H1 (cell line): ENCODE measurements around the gene C5orf34. TPM values are rescaled to one million over a fixed set of nuclear protein-coding genes. Genes with fewer than 3 reads are reported as not detected.

Experiments
- CTCF ChIA-PET: fragments of 300-600 bp; sonication (Branson Sonifier 250); formaldehyde crosslinking; loops from one replicate; lab custom pipeline; 2021; ENCODE audit not compliant: partially characterized antibody; lab: Charles Lee
- POLR2A ChIA-PET: fragments of 300-600 bp; sonication (Branson Sonifier 250); formaldehyde crosslinking; loops from one replicate; lab custom pipeline; 2021; ENCODE audit warnings: inconsistent platforms; ENCODE audit not compliant: partially characterized antibody; lab: Charles Lee
- DNase-seq, 2 experiments: peaks; one replicate each; pipeline versions ENCODE4 v3.0.0 to v3.0.0-alpha.2; 2010 to 2022; ENCODE audit warnings: low spot score in 2 of 2, low read depth in 1 of 2, mixed read lengths in 1 of 2
- FAIRE-seq: peaks from 2 replicates; lab custom pipeline; 2011; peaks lifted over from hg19 to GRCh38; lab: Jason Lieb, UNC
- H2AFZ ChIP-seq: 2 replicates; pipeline ENCODE4 v1.8.1; 2012; ENCODE audit warnings: low read length, inconsistent platforms
- H2AK5ac ChIP-seq: 2 replicates; pipeline ENCODE4 v1.6.1; 2013; ENCODE audit warnings: low read depth, low read length
- H2BK120ac ChIP-seq: replicated peaks from 2 replicates; pipeline ENCODE3; 2013; ENCODE audit warnings: low read depth, low read length, inconsistent platforms
- H2BK12ac ChIP-seq: 2 replicates; pipeline ENCODE4 v1.6.1; 2013; ENCODE audit warnings: low read depth, low read length
- H2BK15ac ChIP-seq: 2 replicates; pipeline ENCODE4 v1.6.1; 2013; ENCODE audit warnings: low read length
- H2BK20ac ChIP-seq: 2 replicates; pipeline ENCODE4 v1.6.1; 2013; ENCODE audit warnings: low read length
- H2BK5ac ChIP-seq: 2 replicates; pipeline ENCODE4 v1.6.1; 2013; ENCODE audit warnings: low read depth, low read length
- H3K14ac ChIP-seq: 2 replicates; pipeline ENCODE4 v1.6.1; 2013; ENCODE audit warnings: inconsistent platforms; ENCODE audit not compliant: insufficient read length
- H3K18ac ChIP-seq: 2 replicates; pipeline ENCODE4 v1.6.1; 2013; ENCODE audit warnings: low read length; ENCODE audit errors: extremely low read depth
- H3K23ac ChIP-seq: 2 replicates; pipeline ENCODE4 v1.6.1; 2013; ENCODE audit warnings: inconsistent platforms; ENCODE audit not compliant: insufficient read length
- H3K23me2 ChIP-seq: 2 replicates; pipeline ENCODE4 v1.6.1; 2013; ENCODE audit warnings: low read depth, low read length
- H3K27ac ChIP-seq: 2 replicates; pipeline ENCODE4 v1.6.1; 2011; ENCODE audit warnings: low read depth, low read length, inconsistent platforms
- H3K27me3 ChIP-seq, 4 experiments: replicated peaks in 1 of 4; 1 replicate in 1 of 4; 2 replicates in 3 of 4; pipeline versions ENCODE4 v1.6.1 to v1.8.1; 2011 to 2013; ENCODE audit warnings: low read length in 3 of 4, mild to moderate bottlenecking in 3 of 4, inconsistent platforms in 2 of 4, mixed read lengths in 2 of 4, moderate library complexity in 1 of 4; ENCODE audit not compliant: control insufficient read depth in 3 of 4, insufficient read depth in 3 of 4; ENCODE audit errors: extremely low read depth in 1 of 4
- H3K36me3 ChIP-seq, 4 experiments: 2 replicates each; pipeline versions ENCODE4 v1.6.1 to v1.8.1; 2011 to 2013; ENCODE audit warnings: mild to moderate bottlenecking in 4 of 4, low read length in 3 of 4, moderate library complexity in 2 of 4, control low read depth in 1 of 4, inconsistent platforms in 1 of 4; ENCODE audit not compliant: insufficient read depth in 4 of 4, control insufficient read depth in 2 of 4
- H3K4ac ChIP-seq: replicated peaks from 2 replicates; pipeline ENCODE3; 2013; ENCODE audit warnings: low read length, low read depth, mixed read lengths, inconsistent platforms; ENCODE audit not compliant: insufficient read length
- H3K4me1 ChIP-seq, 4 experiments: replicated peaks in 1 of 4; 1 replicate in 1 of 4; 2 replicates in 3 of 4; pipeline versions ENCODE4 v1.6.1 to v1.8.1; 2011 to 2013; ENCODE audit warnings: low read length in 3 of 4, inconsistent platforms in 2 of 4, mixed read lengths in 1 of 4; ENCODE audit not compliant: insufficient read depth in 4 of 4, control insufficient read depth in 3 of 4
- H3K4me2 ChIP-seq, 2 experiments: 2 replicates each; pipeline versions ENCODE4 v1.6.1 to v1.8.1; 2011 to 2013; ENCODE audit warnings: low read depth in 2 of 2, low read length in 2 of 2, control low read depth in 1 of 2, inconsistent platforms in 1 of 2, mild to moderate bottlenecking in 1 of 2; ENCODE audit not compliant: insufficient read depth in 1 of 2
- H3K4me3 ChIP-seq, 4 experiments: fragments of 200-600, 300-600 bp in 1 of 4; sonication (generic), shearing (Covaris generic), sonication (Bioruptor Twin) in 1 of 4; 2 replicates each; pipeline versions ENCODE4 v1.5.1 to v1.8.1; 2011 to 2016; ENCODE audit warnings: low read length in 4 of 4, low read depth in 3 of 4, control low read depth in 2 of 4, inconsistent platforms in 2 of 4, mild to moderate bottlenecking in 2 of 4, mixed read lengths in 1 of 4, moderate library complexity in 1 of 4; ENCODE audit not compliant: insufficient read depth in 2 of 4; ENCODE audit errors: extremely low read depth in 1 of 4
- H3K56ac ChIP-seq: replicated peaks from 2 replicates; pipeline ENCODE3; 2013; ENCODE audit warnings: low read depth, mild to moderate bottlenecking, mixed read lengths, low read length, inconsistent platforms; ENCODE audit not compliant: insufficient read length
- H3K79me1 ChIP-seq: 2 replicates; pipeline ENCODE4 v1.6.1; 2013; ENCODE audit warnings: low read depth, low read length, control low read depth
- H3K79me2 ChIP-seq, 2 experiments: 2 replicates each; pipeline versions ENCODE4 v1.6.1 to v1.8.1; 2012 to 2013; ENCODE audit warnings: low read length in 2 of 2, mild to moderate bottlenecking in 2 of 2, inconsistent platforms in 1 of 2; ENCODE audit not compliant: insufficient read depth in 2 of 2, control insufficient read depth in 1 of 2
- H3K9ac ChIP-seq, 4 experiments: replicated peaks in 1 of 4; 1 replicate in 1 of 4; 2 replicates in 3 of 4; pipeline versions ENCODE4 v1.6.1 to v1.8.1; 2011 to 2013; ENCODE audit warnings: low read depth in 3 of 4, low read length in 3 of 4, control low read depth in 2 of 4, mild to moderate bottlenecking in 2 of 4, moderate library complexity in 2 of 4, inconsistent platforms in 1 of 4; ENCODE audit errors: extremely low read depth in 1 of 4
- H3K9me3 ChIP-seq, 2 experiments: 2 replicates each; pipeline versions ENCODE4 v1.6.1 to v1.8.1; 2012 to 2013; ENCODE audit warnings: mild to moderate bottlenecking in 2 of 2, moderate library complexity in 2 of 2, control low read depth in 1 of 2, inconsistent platforms in 1 of 2, low read depth in 1 of 2, low read length in 1 of 2, mixed read lengths in 1 of 2; ENCODE audit not compliant: insufficient read depth in 2 of 2
- H4K20me1 ChIP-seq, 2 experiments: replicated peaks in 1 of 2; 2 replicates each; pipeline versions ENCODE3 to v1.8.1; 2011 to 2013; ENCODE audit warnings: inconsistent platforms in 2 of 2, low read length in 2 of 2, mild to moderate bottlenecking in 1 of 2; ENCODE audit not compliant: insufficient read depth in 2 of 2, control insufficient read depth in 1 of 2
- H4K5ac ChIP-seq: 2 replicates; pipeline ENCODE4 v1.6.1; 2013; ENCODE audit warnings: low read length, low read depth, mixed read lengths, inconsistent platforms; ENCODE audit not compliant: insufficient read length
- H4K8ac ChIP-seq: 2 replicates; pipeline ENCODE4 v1.8.0; 2013; ENCODE audit warnings: mild to moderate bottlenecking, moderate library complexity, low read length, inconsistent platforms; ENCODE audit not compliant: insufficient read depth; ENCODE audit errors: extremely low read depth
- H4K91ac ChIP-seq: replicated peaks from 2 replicates; pipeline ENCODE3; 2013; ENCODE audit warnings: low read length, mixed read lengths, inconsistent platforms; ENCODE audit not compliant: insufficient read length
- BACH1 ChIP-seq: IDR thresholded peaks from 2 replicates; pipeline ENCODE4 v1.6.1; 2012; ENCODE audit warnings: low read length, improper control_type of control experiment
- KDM1A ChIP-seq: fragments of 200-600, 300-600 bp; sonication (generic); IDR thresholded peaks from 2 replicates; pipeline ENCODE4 v1.7.1; 2016; ENCODE audit warnings: mild to moderate bottlenecking, low read length, borderline replicate concordance
- NANOG ChIP-seq: IDR thresholded peaks from 2 replicates; pipeline ENCODE4 v1.6.1; 2011; ENCODE audit warnings: low read length, low read depth, mild to moderate bottlenecking, inconsistent platforms; ENCODE audit not compliant: insufficient read depth, poor library complexity, severe bottlenecking
- POLR2AphosphoS5 ChIP-seq: IDR thresholded peaks from 2 replicates; pipeline ENCODE4 v1.6.1; 2011; ENCODE audit warnings: low read depth, low read length
- TCF12 ChIP-seq: IDR thresholded peaks from 2 replicates; pipeline ENCODE4 v1.6.1; 2011; ENCODE audit warnings: low read depth, mild to moderate bottlenecking, low read length
- WGBS, 2 experiments: shearing (Covaris generic) in 1 of 2; methylation state at CpG; one replicate each; pipeline versions ENCODE4 v1.1.6 to v1.1.7; 2013 to 2015; ENCODE audit warnings: low lambda C conversion rate in 2 of 2, mixed read lengths in 2 of 2, inconsistent platforms in 1 of 2, low coverage in 1 of 2, missing lambda C conversion rate in 1 of 2; ENCODE audit not compliant: insufficient replicate concordance in 2 of 2, insufficient coverage in 1 of 2, insufficient read length in 1 of 2; ENCODE audit errors: extremely low coverage in 1 of 2, missing lambda C conversion rate in 1 of 2; 5-methylcytosine and 5-hydroxymethylcytosine counted together
- polyA plus RNA-seq, 7 experiments: library from polyadenylated mRNA; depleted of rRNA in 3 of 7; stranded (reverse) in 5 of 7; unstranded in 2 of 7; fragments of >200 nt in 5 of 7; fragments of 200-250 nt in 2 of 7; gene quantifications; 1 replicate in 5 of 7; 2 replicates in 1 of 7; 4 replicates in 1 of 7; pipeline versions ENCODE4 v1.2.1 to v1.2.3, GENCODE V29; 2011 to 2013; ENCODE audit warnings: missing spikeins in 2 of 7, mixed read lengths in 2 of 7
- total RNA-seq: library from RNA; stranded (reverse); fragmentation: NEBNext Ultra II Directional; extraction: Animal tissue kit (Norgen Biotek cat#: 25700); gene quantifications from 2 replicates; pipeline ENCODE4 v1.2.1, GENCODE V29; 2021
- TF ChIP-seq, protein P1 (sequence below), 3 experiments: IDR thresholded peaks; 1 replicate in 2 of 3; 2 replicates in 1 of 3; pipeline versions ENCODE4 v1.5.1 to v1.6.1; 2011; ENCODE audit warnings: low read length in 3 of 3, mild to moderate bottlenecking in 3 of 3, inconsistent platforms in 2 of 3, low read depth in 1 of 3, moderate library complexity in 1 of 3; ENCODE audit not compliant: insufficient read depth in 1 of 3; ENCODE audit errors: control extremely low read depth in 1 of 3
- TF ChIP-seq, protein P2 (sequence below): IDR thresholded peaks from 2 replicates; pipeline ENCODE4 v1.6.1; 2012; ENCODE audit warnings: inconsistent platforms

The C5orf34 gene
- total and polyA plus RNA-seq, 2 of the 8 experiments (the other 6 are each of a cell fraction or from before 2014, with no cell fraction given), result 6.8 to 8.6 TPM

DNA sequence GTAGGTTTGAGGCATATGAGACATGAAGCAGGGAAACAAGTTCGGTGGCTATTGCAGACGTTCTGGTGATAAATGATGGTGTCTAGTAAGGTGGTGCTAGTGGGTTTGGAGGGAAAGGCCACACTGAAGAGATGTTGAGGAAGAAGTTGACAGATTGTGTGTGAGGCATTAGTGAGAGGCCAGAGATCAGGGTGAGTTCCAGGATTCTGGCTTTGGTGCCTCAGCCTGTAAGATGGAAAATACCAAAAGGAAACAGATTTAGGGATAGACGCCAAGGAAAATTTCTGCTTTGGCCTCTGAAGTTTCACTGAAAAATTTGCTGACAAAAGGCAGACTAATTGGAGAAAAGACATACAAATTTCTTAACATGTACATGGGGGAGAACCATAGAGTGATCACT is 48.4 kb upstream of the C5orf34 start:
- H3K9me3 ChIP-seq, result no peaks in the 10 kb centered on the region
- H3K36me3 ChIP-seq, result no peaks in the 10 kb centered on the region
- H2BK120ac ChIP-seq, result no peak overlapping the region
- no peaks in the 10 kb centered on the region for H3K27me3 ChIP-seq
- H2AK5ac ChIP-seq, result no peak overlapping the region
- H2BK12ac ChIP-seq, result no peak overlapping the region
- 91% methylated on average over 3 of the region's 3 CpGs; no CpG with 5 or more reads in 1 of the 2 experiments for WGBS, 2 experiments
- no peak overlapping the region for H3K14ac ChIP-seq
- H4K5ac ChIP-seq, result no peak overlapping the region
- ChIA-PET POLR2A (no interaction called here), CTCF (no interaction called here)
- no peak for DNase-seq
- H3K23me2 ChIP-seq, result no peaks in the 10 kb centered on the region
- no peak overlapping the region for H3K9ac ChIP-seq
- H3K56ac ChIP-seq, result no peak overlapping the region
- H3K23ac ChIP-seq, result no peak overlapping the region
- no peaks in the 10 kb centered on the region for H3K79me1 ChIP-seq
- no peak overlapping the region for H2BK5ac ChIP-seq
- no peak overlapping the region for H4K8ac ChIP-seq
- no peak overlapping the region for H3K27ac ChIP-seq
- no peak overlapping the region for H2BK15ac ChIP-seq
- H3K4me1 ChIP-seq, result no peaks in the 10 kb centered on the region
- H3K4me2 ChIP-seq, result no peak overlapping the region
- H3K79me2 ChIP-seq, result no peaks in the 10 kb centered on the region
- no peak overlapping the region for H2BK20ac ChIP-seq
- H3K4me3 ChIP-seq, result no peak overlapping the region
- no peak overlapping the region for H3K18ac ChIP-seq
- no peak overlapping the region for H2AFZ ChIP-seq
- H3K4ac ChIP-seq, result no peak overlapping the region
- H4K20me1 ChIP-seq, result no peaks in the 10 kb centered on the region
- FAIRE-seq, result no peak
- no peak overlapping the region for H4K91ac ChIP-seq
- TF ChIP-seq TCF12 (no peak), KDM1A (no peak), NANOG (no peak), BACH1 (no peak), POLR2AphosphoS5 (no peak)
- TF ChIP-seq, protein P1, sequence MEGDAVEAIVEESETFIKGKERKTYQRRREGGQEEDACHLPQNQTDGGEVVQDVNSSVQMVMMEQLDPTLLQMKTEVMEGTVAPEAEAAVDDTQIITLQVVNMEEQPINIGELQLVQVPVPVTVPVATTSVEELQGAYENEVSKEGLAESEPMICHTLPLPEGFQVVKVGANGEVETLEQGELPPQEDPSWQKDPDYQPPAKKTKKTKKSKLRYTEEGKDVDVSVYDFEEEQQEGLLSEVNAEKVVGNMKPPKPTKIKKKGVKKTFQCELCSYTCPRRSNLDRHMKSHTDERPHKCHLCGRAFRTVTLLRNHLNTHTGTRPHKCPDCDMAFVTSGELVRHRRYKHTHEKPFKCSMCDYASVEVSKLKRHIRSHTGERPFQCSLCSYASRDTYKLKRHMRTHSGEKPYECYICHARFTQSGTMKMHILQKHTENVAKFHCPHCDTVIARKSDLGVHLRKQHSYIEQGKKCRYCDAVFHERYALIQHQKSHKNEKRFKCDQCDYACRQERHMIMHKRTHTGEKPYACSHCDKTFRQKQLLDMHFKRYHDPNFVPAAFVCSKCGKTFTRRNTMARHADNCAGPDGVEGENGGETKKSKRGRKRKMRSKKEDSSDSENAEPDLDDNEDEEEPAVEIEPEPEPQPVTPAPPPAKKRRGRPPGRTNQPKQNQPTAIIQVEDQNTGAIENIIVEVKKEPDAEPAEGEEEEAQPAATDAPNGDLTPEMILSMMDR (IDR thresholded peaks at IDR 0.05; ENCODE audit: control extremely low read depth in 1 of 3, insufficient read depth in 1 of 3, low read depth in 1 of 3, low read length in 3 of 3), result no peak
- TF ChIP-seq, protein P2, sequence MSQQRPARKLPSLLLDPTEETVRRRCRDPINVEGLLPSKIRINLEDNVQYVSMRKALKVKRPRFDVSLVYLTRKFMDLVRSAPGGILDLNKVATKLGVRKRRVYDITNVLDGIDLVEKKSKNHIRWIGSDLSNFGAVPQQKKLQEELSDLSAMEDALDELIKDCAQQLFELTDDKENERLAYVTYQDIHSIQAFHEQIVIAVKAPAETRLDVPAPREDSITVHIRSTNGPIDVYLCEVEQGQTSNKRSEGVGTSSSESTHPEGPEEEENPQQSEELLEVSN, result no peak
